Ishikawa (cell line): ENCODE results near the gene KHSRP.

Source experiments
- CEBPB ChIP-seq: IDR thresholded peaks from 2 replicates; pipeline ENCODE4 v1.6.1; 2012
- CREB1 ChIP-seq: IDR thresholded peaks from 2 replicates; pipeline ENCODE4 v1.6.1; 2012; ENCODE audit warnings: low read depth
- EGR1 ChIP-seq: IDR thresholded peaks from 2 replicates; pipeline ENCODE4 v1.6.1; 2012
- EP300 ChIP-seq: IDR thresholded peaks from 2 replicates; pipeline ENCODE4 v1.6.1; 2012; ENCODE audit warnings: borderline replicate concordance
- FOXM1 ChIP-seq: IDR thresholded peaks from 2 replicates; pipeline ENCODE4 v1.6.1; 2012; ENCODE audit warnings: low read depth, borderline replicate concordance
- MAX ChIP-seq: IDR thresholded peaks from 2 replicates; pipeline ENCODE4 v1.6.1; 2012
- NFIC ChIP-seq: IDR thresholded peaks from 2 replicates; pipeline ENCODE4 v1.6.1; 2012
- RAD21 ChIP-seq: IDR thresholded peaks from 2 replicates; pipeline ENCODE4 v1.6.1; 2012; ENCODE audit warnings: low read depth
- REST ChIP-seq: IDR thresholded peaks from 2 replicates; pipeline ENCODE4 v1.6.1; 2012; ENCODE audit warnings: low read depth, mild to moderate bottlenecking
- TAF1 ChIP-seq: IDR thresholded peaks from 2 replicates; pipeline ENCODE4 v1.6.1; 2012; ENCODE audit warnings: low read depth, mild to moderate bottlenecking
- TCF12 ChIP-seq: IDR thresholded peaks from 2 replicates; pipeline ENCODE4 v1.6.1; 2012; ENCODE audit warnings: low read depth
- TEAD4 ChIP-seq: IDR thresholded peaks from 2 replicates; pipeline ENCODE4 v1.6.1; 2012
- YY1 ChIP-seq: IDR thresholded peaks from 2 replicates; pipeline ENCODE4 v1.6.1; 2012; ENCODE audit warnings: low read depth
- ZBTB7A ChIP-seq: IDR thresholded peaks from 2 replicates; pipeline ENCODE4 v1.6.1; 2012; ENCODE audit warnings: low read depth
- TF ChIP-seq, protein P1 (sequence below): IDR thresholded peaks from 2 replicates; pipeline ENCODE4 v1.6.1; 2012

KHSRP gene

DNA sequence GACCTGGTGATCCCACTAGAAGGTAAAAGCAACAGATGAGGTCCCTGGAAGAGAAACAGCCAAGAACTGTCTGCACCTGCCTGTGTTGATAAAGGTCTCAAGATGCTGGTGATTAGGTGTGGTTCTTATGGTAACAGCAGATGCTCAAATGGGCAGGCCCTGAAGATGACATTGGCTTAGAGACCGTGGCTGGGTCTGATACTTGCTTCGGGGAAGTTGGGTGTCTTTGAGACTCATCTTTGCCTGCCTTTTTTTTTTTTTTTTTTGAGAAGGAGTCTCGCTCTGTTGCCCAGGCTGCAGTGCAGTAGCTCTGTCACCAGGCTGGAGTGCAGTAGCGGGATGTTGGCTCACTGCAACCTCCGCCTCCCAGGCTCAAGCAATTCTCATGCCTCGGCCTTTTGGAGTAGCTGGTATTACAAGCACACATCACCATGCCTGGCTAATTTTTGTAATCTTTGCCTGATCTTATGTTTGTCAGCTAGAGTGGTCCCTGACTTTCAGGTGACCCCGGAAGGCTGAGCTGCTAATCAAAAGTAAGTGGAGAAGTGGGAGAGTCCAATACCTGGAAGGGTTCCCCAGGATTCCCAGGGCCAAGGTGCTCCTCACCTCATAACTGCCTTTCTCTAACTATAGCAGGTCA is 27.1 kb upstream of the KHSRP start:
- TF ChIP-seq REST: no peak
- no peak for TF ChIP-seq EP300
- TF ChIP-seq CREB1: no peak
- no peak for TF ChIP-seq TCF12
- no peak for TF ChIP-seq TAF1
- TF ChIP-seq YY1: no peak
- no peak for TF ChIP-seq MAX
- TF ChIP-seq ZBTB7A: no peak
- no peak for TF ChIP-seq TEAD4
- no peak for TF ChIP-seq RAD21
- TF ChIP-seq CEBPB: no peak
- TF ChIP-seq, protein P1, sequence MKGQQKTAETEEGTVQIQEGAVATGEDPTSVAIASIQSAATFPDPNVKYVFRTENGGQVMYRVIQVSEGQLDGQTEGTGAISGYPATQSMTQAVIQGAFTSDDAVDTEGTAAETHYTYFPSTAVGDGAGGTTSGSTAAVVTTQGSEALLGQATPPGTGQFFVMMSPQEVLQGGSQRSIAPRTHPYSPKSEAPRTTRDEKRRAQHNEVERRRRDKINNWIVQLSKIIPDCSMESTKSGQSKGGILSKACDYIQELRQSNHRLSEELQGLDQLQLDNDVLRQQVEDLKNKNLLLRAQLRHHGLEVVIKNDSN: no peak
- TF ChIP-seq FOXM1: no peak

DNA sequence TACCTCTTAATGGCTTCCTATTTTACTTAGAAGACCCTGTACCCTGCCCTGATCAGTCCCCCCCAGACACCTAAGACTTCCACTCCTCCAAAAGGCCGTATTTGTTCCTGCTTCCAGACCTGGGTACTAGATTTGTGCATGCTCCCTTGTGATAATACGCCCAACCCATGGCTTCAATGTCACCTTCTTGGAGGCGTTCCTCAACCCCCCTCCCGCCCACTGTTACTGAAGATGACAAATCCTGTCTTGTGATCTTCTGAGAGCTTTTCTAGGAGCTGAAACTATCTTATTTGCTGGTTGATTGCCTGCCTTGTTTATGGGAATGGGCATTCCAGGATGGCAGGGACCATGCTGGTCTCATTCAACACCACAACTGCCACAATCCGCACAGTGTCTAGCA is 25.6 kb upstream of the KHSRP start:
- TF ChIP-seq RAD21 (no peak), CREB1 (no peak)

- TF ChIP-seq EP300 (no peak), EGR1 (no peak), TEAD4 (no peak), CEBPB (no peak), TCF12 (no peak), YY1 (no peak), MAX (no peak), NFIC (no peak)
Measured at GRCh38 chr19:6448045-6448444, 23.4 kb upstream of the KHSRP start.

- no peak for TF ChIP-seq TEAD4
- TF ChIP-seq CREB1: no peak
Measured at GRCh38 chr19:6446452-6446851, 21.8 kb upstream of the KHSRP start.

DNA sequence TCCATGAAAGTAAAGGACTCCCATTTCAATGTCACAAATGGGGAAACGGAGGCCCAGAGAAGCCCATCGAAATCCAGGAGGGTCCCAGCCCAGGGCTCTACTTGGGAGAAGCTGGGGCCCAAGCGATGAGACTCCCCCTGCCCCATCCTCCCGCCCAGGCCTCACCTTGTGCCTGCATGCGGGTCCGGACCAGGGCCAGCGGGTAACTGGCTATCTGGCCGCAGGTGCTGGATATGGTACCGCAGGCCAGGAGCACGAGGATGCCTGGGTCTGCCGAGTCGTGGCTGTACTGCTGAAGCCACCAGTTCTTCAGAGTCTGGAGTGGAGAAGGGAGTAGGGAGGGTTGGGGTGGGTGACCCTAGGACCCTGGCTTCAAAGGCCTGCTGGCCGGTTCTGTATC is 19.4 kb upstream of the KHSRP start:
- TF ChIP-seq YY1 (no peak), FOXM1 (no peak), TEAD4 (no peak), EGR1 (no peak), TCF12 (no peak), RAD21 (no peak), MAX (no peak), EP300 (no peak), ZBTB7A (no peak), TAF1 (no peak), CEBPB (no peak), NFIC (no peak), CREB1 (no peak), REST (no peak)
- TF ChIP-seq, protein P1: no peak

- TF ChIP-seq EP300 (no peak), EGR1 (no peak), CEBPB (no peak), ZBTB7A (no peak), TCF12 (no peak), REST (no peak), FOXM1 (no peak), YY1 (no peak)
- TF ChIP-seq, protein P1: no peak
Measured at GRCh38 chr19:6442087-6442688, 17.6 kb upstream of the KHSRP start.
